K562 (cell line): ENCODE data around the gene AFDN. TPM values are rescaled to one million over a fixed set of nuclear protein-coding genes. Genes with fewer than 3 reads are reported as not detected.

Source experiments
- ATF4 ChIP-seq: fragments of 450-650 bp; formaldehyde crosslinking; IDR thresholded peaks from 2 replicates; pipeline ENCODE4 v1.4.0; 2022; ENCODE audit warnings: mild to moderate bottlenecking, moderate library complexity
- CHCHD3 ChIP-seq: fragments of 250-450 bp; sonication (Bioruptor Pico); IDR thresholded peaks from 2 replicates; pipeline ENCODE4 v2.1.2; 2022; ENCODE audit warnings: mild to moderate bottlenecking
- CREBBP ChIP-seq: IDR thresholded peaks from one replicate; pipeline ENCODE4 v1.6.1; 2012; ENCODE audit warnings: low read depth, mild to moderate bottlenecking, control low read depth, inconsistent platforms, low read length
- EGR1 ChIP-seq: fragments of 450-650 bp; conservative IDR thresholded peaks from 2 replicates; pipeline ENCODE4 v1.6.1; 2017; ENCODE audit warnings: mild to moderate bottlenecking
- FOXA3 ChIP-seq, 2 experiments: fragments of 450-650 bp in 1 of 2; sonication (generic) in 1 of 2; formaldehyde crosslinking; IDR thresholded peaks in 1 of 2; conservative IDR thresholded peaks in 1 of 2; 2 replicates each; pipeline versions ENCODE4 v1.4.0 to v1.8.0; 2020 to 2022; ENCODE audit warnings: mild to moderate bottlenecking in 2 of 2, missing genetic modification reagents in 1 of 2
- HNRNPK ChIP-seq: fragments of 200-400 bp; formaldehyde crosslinking; IDR thresholded peaks from one replicate; pipeline ENCODE4 v1.6.1; 2018; ENCODE audit warnings: mild to moderate bottlenecking, low read depth, low read length; ENCODE audit not compliant: poor library complexity, severe bottlenecking
- MAFG ChIP-seq: fragments of 450-650 bp; conservative IDR thresholded peaks from 2 replicates; pipeline ENCODE4 v1.6.1; 2016; ENCODE audit warnings: missing genetic modification characterization, missing compliant biosample characterization
- PHB ChIP-seq: fragments of 250-450 bp; sonication (Bioruptor Pico); IDR thresholded peaks from 2 replicates; pipeline ENCODE4 v1.5.0; 2021
- RBFOX2 ChIP-seq: fragments of 200-400 bp; formaldehyde crosslinking; IDR thresholded peaks from 2 replicates; pipeline ENCODE4 v1.6.1; 2017; ENCODE audit warnings: low read depth, mild to moderate bottlenecking, low read length, moderate library complexity
- ZBTB34 ChIP-seq: fragments of 250-450 bp; sonication (Bioruptor Pico); IDR thresholded peaks from 2 replicates; pipeline ENCODE4 v1.8.0; 2021; ENCODE audit warnings: mild to moderate bottlenecking, moderate library complexity
- ZMIZ1 ChIP-seq, 2 experiments: fragments of 150-350 bp in 1 of 2; IDR thresholded peaks; 2 replicates each; pipeline ENCODE4 v1.6.1; 2012 to 2016; ENCODE audit warnings: low read depth in 2 of 2, low read length in 2 of 2, mild to moderate bottlenecking in 1 of 2, moderate library complexity in 1 of 2
- ZNF644 ChIP-seq: fragments of 200-800 bp; sonication (Bioruptor generic); IDR thresholded peaks from 2 replicates; pipeline ENCODE4 v1.6.1; 2016; ENCODE audit warnings: low read depth, missing genetic modification characterization, missing compliant biosample characterization
- polyA plus RNA-seq, 8 experiments: library from polyadenylated mRNA; depleted of rRNA in 4 of 8; stranded (reverse) in 5 of 8; unstranded in 3 of 8; fragments of >200 nt; fragmentation: Nextera tagmentation in 2 of 8; fragmentation: Illumina TruSeq in 1 of 8; extraction: Ambion mirVana in 2 of 8; extraction: Trizol in 1 of 8; gene quantifications; 2 replicates each; pipeline versions ENCODE4 v1.2.1 to v1.2.3, GENCODE V29; 2011 to 2014; ENCODE audit warnings: inconsistent platforms in 1 of 8, missing spikeins in 1 of 8
- total RNA-seq, 7 experiments: library from RNA; depleted of rRNA in 6 of 7; stranded (reverse); fragments of >200 nt in 6 of 7; fragmentation: Illumina TruSeq in 2 of 7; extraction: Trizol in 2 of 7; gene quantifications; 2 replicates each; pipeline versions ENCODE4 v1.2.1 to v1.2.3, GENCODE V29; 2011 to 2021; ENCODE audit warnings: low replicate concordance in 1 of 7

AFDN gene
- total and polyA plus RNA-seq, 9 of the 15 experiments (the other 6 are each of a cell fraction or from before 2014, with no cell fraction given) = 7.2 to 129 (median 105) TPM

DNA sequence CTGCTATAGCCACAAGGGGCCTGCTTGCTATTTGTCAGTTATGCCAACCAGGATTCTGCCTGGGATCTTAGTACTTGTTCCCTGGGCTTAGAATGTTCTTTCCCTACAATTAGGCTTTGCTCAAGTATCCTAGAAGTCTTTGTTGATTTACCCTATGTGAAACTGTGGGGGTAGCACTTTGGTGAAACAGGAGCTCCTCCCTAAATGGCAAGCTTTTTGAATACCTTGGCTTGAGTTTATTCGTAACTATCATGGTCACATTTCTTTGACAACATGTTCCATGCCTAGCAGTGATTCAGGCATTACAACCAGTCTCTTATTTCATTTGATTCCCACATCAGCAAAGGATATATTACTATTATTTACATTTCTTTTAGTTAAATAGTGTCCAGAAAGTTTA lies 21.2 kb downstream of the AFDN start (continued):
- TF ChIP-seq ZMIZ1 (IDR thresholded peaks at IDR 0.05; ENCODE audit: low read depth in 2 of 2, low read length in 2 of 2) (no peak), RBFOX2 (no peak), CREBBP (no peak), PHB (no peak), ZBTB34 (no peak), FOXA3 (CRISPR knock-in tag; conservative IDR thresholded peaks at IDR 0.05 in 1 of 2, IDR thresholded peaks at IDR 0.05 in 1 of 2) (no peak), EGR1 (no peak), CHCHD3 (CRISPR knock-in tag) (no peak), HNRNPK (no peak), ATF4 (CRISPR knock-in tag) (no peak), MAFG (no peak), ZNF644 (tag) (no peak)
- TF ChIP-seq, all 486 proteins: peak for 0
